ENCODE data around the gene NDFIP1.
"Not testable (repeated sequence)": the region's sequence is repeated elsewhere in the genome, so short reads cannot be mapped to it uniquely, and the experiment has no call there.

NDFIP1 gene

DNA sequence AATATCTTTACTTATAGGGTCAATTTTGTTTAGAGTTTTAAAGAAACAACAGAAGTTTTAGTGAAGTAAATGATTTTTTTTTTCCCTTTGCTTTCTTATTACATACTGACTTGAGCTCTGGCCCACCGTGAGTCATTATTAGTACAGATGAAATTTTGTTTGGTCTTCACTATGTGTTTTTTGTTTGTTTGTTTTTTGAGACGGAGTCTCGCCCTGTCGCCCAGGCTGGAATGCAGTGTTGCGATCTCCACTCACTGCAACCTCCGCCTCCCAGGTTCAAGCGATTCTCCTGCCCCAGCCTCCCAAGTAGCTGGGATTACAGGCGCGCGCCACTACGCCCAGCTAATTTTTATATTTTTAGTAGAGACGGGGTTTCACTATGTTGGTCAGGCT is 45.9 kb downstream of the NDFIP1 start:
- not testable (repeated sequence) for DNase-seq (ENCODE audit: low read depth)

DNA sequence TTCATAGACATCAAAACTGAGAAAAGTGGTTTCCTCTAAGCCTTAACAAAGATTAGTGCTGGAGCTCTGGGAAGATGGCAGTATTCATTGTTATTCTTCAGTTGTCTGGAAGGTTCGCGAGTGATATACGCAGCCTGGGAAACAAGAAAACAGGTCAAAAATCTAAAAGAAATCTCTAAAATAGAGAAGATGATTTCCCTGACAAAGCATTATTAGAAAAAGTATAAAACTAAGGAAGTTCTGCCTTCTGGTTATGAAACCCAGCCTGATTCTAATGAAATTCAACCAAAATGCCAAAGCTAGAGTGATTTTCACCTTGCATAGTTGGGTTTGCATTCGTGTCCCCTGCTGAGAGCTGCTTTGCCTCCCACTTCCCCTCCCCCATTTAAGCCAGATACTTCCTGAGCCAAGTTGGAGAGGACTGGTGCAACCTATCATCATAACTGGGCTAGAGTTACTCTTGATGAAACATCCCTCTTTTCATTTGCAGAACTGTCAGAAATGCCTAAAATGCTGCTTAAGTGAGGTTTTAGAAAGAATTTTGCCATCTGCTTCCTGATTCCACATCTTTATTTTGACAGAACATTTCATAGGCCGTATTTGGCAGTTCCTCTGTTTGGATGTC is 48.4 kb downstream of the NDFIP1 start:
- no peak for DNase-seq (ENCODE audit: low read depth)

DNA sequence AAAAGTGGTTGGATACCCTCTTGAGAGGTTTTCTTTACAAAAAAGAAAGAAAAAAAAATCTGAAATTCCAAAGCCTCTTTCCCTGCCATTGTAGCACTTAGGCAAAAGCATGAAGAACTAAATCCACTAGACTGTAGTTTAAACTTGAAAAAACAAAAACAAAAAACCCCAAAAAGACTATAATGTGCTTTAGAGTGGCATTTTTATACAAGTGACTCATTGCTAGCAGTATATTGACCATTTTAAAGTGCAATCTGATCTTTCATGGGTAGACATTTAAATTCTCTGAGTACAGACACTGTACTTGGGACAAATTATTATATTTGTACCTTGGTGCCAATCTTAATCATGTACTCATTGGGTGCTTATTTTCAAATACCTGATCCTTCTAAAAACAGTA is 50.8 kb downstream of the NDFIP1 start:
- no peak for DNase-seq (ENCODE audit: low read depth)

DNA sequence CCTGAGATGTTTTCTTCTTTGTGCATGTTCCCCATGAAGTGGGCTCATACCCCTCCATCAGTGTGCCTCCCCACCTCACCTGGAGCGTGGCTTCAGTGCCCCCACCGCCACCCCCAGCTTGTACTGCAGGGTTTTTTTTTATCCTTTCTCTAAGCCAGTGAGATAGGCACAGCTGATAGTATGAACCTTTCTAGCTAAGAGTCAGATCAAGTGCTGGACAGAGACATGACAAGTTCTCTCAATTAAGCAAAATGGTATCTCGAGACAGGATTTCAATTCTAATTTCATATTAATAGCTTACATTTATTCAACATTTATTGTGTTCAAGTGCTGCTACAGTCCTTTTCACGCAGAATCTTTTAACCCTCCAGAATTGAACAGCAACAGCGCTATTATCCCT is 55.7 kb downstream of the NDFIP1 start:
- no peak for DNase-seq (ENCODE audit: low read depth)

DNA sequence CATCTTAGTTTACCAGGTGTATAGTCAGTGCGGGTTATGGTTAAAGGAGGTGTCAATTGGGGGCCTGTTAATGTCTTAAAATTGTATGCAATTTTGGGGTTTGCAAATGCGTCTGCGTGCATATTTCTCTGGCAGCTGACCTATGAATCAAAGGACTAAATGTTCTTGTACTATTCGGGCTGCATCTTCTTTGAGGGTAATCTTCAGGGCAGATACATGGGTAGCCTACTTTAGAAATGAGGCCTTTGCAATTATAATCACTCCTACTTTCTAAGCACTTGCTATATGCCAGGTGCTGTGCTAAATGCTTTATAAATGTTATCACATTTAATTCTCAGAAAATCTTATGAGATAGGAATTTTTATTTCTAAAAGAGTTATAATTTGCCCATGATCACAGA is 58.2 kb downstream of the NDFIP1 start:
- DNase-seq (ENCODE audit: low read depth): no peak

DNA sequence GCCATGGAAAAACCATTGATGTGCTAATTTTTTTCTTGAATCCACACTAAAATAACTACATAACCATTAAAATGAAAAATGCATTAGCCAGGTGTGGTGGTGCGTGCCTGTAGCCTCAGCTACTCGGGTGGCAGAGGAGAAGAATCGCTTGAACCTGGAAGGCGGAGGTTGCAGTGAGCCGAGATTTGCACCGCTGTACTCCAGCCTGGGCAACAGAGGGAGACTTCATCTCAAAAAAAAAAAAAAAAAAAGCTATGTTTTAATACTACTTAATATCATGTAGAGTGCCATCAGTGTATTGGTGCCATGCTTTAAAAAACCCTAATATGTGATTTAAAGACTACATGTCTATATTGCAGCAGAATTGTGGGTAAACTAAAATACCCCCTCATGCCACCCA is 58.9 kb downstream of the NDFIP1 start:
- DNase-seq (ENCODE audit: low read depth): no peak

DNA sequence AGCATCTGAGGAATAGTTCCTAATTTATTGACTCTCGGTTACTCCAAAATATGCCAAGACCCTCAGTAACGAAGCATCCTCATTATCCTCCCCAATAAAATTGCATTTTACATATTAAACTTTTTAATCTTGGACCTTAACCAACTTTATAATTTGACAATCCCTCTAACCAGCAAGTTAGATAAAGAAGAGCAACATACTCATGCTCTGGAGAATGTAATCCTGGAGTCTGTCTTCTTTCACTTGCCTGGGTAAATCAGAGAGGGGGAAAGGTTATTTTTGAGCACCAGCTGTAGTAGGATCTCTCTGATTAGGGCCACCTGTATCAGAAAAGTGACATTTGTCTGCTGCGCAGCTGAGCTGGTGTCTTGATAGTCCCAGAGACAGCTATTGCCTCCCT is 59.8 kb downstream of the NDFIP1 start:
- no peak for DNase-seq (ENCODE audit: low read depth)

DNA sequence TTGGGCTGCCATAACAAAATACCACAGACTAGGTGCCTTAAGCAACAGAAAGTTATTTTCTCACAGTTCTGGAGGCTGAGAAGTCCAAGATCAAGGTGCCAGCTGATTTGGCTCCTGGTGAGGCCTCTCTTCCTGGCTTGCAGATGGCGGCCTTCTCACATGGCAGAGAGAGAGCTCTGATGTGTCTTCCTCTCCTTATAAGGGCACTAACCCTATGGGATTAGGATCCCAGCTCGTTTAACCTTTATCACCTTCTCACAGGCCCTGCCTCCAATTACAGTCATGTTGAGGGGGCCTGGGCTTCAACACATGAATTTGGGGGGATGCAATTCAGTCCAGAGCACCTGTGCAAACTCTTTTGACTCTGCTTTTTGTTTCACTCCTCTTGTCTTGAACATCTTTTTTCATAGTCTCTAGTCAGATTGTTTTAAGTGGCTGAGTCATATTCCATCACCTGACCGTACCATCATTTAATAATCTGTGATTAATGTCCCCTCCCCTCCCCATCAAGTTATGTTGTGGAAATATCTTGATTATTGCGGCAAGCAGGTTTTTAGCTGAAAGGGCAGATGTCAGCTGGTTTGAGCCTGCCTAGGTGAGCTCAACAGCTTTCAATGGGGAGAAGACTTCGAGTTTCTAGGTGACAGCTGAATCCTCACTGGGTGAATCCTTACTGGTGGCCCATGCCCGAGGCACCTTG is 61.8 kb downstream of the NDFIP1 start:
- DNase-seq (ENCODE audit: low read depth): no peak

DNA sequence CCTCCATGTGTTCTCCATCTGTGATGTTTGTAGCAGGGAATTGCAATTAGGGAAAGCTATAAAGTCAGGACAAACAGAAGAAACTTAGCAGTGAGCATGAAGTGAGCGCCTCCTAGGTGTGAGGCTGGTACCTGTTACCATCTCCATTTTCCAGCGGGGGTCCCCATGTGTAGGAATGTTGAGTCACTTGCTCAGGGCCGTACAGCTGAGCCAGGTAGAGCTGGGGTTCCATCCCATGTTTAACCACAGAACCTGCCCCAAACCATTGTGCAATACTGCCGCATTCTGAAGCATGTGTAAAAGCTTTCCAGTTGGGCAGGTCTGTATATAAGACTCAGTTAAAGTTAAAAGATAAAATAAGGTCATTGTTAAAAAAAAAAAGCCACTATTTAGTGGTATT is 62.7 kb downstream of the NDFIP1 start:
- DNase-seq (ENCODE audit: low read depth): no peak

DNA sequence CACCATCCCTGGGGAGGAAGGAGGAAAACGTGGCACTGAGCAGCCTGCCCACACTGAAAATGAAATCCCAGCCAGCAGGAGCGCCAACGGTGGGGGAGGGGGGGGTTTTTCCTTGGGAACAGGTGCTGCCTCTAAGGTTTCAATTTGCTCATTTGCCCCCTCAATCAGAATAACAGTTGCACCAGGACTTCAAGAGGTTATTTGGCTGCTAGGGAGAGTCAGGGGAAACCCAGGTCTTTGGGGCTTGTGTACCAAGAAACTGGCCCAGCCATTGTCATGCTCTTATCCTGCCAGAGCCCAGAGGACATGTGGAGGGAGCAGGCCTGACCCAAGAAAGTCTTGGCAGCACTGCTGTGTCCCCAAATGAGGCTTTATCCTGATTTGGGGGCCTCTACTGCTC is 66.5 kb downstream of the NDFIP1 start:
- DNase-seq (ENCODE audit: low read depth): no peak

DNA sequence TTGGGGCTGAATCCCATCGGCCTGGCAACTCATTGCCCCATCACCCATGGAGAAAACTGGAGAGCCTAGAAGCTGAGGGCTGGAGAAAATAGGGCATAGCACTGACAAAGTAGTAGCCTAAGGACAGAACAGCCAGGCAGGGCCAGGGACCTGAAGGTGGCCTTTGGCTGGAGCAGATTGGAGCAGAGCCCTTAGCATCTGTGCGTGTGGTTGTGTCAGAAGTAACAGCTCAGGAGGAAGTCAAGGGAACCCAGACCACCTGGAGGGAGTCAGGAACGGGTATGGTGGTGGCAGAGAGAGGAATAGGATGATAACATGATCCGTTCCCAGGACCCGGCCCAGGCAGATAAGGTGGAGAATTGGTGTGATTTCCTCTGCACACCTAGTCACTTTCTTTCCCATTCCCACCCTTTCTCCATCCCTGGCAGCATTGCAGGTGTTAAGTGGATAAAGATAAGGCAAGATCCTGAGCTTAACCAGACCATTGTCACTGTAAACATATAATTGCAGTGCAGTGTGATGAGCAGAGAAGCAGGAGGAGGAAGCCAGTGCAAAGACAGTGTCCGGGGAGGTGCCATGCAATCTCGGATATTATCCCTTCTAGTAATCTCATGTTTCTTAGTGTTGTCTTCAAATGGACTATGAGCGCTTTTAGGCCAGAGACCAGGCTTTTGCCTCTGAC is 67.0 kb downstream of the NDFIP1 start:
- DNase-seq (ENCODE audit: low read depth): no peak

DNA sequence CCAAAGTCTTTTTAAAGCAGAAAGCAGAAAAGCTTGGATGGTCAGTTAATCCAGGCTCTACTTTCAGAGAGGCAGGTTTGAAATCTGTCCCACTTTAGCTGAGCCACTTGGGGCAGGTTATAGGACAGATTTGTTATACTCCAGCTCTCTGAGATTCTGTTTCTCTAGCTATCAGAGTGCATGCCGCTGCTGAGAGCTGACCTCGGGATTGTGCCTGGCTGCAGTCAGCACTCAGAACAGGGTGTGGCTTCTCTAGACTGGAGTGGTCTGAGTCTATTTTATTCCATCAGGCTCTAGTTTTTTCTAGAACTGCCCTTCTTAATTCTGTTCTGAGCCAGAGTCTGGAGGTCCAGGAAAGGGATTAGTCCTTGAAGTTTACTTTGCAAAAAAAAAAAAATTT is 67.7 kb downstream of the NDFIP1 start:
- DNase-seq (ENCODE audit: low read depth): no peak

DNA sequence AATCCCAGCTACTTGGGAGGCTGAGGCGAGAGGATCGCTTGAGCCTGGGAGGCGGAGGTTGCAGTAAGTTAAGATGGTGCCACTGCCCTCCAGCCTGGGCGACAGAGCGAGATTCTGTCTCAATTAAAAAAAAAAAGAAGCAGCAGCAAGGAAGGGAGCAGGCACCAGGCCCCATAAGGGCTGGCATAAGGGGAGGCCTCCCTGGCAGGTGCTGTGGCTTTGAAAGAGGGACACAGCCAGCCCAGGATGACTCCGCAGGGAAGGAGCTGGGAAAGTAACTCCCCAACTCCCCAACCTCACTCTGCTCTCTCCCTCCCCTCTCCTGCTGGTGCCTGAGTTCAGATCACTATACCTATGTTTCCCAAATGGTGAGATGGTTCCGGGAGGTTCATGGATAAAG is 70.1 kb downstream of the NDFIP1 start:
- DNase-seq (ENCODE audit: low read depth): no peak

DNA sequence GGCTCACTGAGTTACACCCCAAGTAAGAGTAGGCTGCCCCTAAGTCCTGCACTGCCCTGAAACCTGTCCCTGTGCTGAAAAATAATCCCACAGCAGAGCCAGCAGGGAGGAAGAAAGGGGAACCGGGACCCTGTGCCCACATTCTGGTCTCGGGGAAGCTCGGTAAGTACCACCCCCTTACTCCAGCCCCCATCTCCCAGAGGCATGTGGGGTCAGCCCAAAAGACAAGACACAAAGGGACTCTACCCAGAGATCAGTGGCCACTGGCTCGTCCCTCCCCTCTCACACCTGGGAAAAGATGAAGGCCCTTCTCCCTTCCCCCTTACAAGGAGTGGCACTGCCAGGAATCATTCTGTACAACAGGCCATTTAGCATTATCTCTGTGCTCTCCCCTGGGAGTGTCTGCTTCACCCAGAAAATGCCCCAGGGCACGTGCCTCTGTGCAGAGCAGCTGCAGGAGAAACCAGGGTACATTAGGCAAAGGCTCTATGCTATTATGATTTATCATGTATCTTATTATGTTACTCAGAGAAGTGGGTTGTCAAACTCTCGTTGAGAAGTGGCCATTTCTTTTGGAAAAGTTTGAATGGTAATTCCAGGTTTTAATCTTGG is 71.3 kb downstream of the NDFIP1 start:
- no peak for DNase-seq (ENCODE audit: low read depth)

DNA sequence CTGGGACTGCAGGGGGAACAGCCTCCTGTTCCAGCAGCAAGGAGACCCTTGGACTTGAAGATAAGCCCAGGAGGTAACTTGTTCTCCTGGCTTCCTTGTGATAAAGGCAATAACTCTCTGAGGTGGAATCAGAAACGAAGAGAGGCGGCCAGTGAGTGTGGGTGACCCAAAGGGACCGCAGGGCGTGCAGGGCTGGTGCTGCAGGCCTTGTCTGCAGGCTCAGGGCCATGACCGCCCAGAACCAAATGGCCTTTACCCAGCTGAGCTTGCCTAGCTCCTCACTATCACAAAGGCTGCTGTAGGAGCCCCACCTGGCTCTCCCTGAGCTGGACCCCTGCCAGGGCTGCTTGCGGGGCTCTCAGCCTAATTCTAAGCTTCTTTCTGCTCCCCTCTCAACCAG is 72.5 kb downstream of the NDFIP1 start:
- DNase-seq (ENCODE audit: low read depth): no peak

DNA sequence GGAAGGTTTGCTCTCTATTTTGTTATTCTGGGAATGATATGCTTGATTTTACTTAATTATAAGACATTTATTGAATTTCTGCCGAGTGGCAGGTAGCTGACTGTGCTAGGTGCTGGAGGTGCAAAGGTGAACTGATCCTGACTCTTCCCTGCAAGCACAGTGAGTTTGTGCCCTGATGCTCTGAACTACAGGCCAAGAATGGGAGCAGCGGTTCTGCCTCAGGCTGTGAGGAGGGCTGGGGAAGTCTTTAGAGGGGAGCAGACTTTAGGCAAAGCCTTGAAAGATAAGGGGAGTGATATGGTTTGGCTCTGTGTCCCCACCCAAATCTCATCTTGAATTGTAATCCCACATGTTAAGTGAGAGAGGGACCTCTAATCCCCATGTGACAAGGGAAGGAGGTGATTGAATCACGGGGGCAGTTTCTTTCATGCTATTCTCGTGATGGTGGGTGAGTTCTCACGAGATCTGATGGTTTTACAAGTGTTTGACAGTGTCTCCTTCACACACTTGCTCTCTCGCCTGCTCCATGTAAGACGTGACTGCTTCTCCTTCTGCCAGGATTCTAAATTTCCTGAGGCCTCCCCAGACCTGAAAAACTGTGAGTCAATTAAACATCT is 73.1 kb downstream of the NDFIP1 start:
- no peak for DNase-seq (ENCODE audit: low read depth)

DNA sequence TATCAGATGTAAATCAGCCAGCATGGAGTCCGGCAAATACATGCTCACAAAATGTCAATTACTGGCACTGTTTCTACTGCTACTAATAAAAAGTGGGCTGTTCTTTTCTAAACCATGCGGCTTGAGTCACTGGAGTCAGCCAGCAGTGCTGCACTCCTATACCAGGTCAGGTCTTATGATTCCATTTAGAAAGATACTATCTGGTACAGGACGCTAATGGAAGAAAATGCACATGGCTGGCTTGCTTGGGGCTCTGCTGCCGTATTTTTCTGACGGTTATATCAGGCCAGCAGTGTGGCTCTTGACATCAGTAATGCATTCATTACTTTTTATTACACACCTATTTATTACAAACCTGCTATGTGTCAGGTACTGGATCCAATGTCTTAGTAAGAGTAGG is 74.3 kb downstream of the NDFIP1 start:
- DNase-seq (ENCODE audit: low read depth): no peak

DNA sequence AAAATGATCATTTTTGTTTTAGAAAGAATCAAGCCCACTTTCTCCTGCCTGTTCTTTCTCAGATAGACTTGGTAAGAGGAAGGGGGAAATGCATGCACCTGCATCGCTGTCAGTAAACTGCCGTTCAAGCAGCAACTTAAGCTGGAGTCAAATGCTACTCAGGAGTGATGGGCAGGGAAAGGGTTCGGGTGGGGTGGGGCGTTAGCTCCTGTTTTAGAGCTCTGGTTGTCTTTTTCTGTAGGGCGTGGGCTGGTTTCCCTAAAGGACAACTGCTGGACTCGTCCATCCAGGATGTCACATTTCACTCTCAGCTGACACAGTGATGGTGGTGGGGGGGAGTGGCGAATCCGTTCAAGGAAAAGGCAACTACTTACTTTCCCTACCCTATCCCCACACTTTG is 75.0 kb downstream of the NDFIP1 start:
- DNase-seq (ENCODE audit: low read depth): no peak

DNA sequence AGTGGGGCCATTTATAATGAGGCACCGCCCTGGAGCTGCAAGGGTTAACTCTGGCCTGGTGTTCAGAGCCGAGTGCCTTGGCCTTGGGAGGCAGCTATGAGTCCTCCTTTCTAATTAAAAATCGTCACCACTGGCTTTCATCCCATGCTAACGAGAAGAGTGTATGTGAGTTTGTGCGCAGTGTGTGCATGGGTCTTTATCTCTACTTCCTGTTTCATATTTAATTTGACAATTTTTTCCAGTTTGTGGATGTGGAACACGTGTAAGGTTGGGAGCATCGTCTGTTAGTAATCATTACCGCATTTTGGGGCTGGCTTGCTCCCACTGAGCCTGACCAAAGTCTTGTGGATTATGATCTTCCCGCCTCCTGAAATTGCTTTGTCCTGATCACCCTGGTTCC is 76.4 kb downstream of the NDFIP1 start:
- no peak for DNase-seq (ENCODE audit: low read depth)

DNA sequence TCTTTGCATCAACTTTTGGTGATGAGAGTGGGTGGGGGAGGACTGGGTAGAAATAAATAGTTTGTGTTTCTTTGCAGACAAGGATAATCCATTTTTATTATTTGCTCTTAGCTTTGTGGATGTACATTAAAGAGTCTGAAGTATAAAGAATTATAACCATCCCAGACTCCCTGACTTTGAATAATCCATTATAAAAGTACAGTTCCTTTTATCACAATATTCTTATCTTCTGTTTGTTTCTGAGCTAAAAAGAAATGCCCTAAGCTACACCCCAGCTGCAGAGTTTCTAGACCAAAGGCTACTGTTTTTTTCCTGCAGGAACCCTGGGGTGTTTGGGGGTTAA is 77.9 kb downstream of the NDFIP1 start:
- DNase-seq (ENCODE audit: low read depth): no peak

DNA sequence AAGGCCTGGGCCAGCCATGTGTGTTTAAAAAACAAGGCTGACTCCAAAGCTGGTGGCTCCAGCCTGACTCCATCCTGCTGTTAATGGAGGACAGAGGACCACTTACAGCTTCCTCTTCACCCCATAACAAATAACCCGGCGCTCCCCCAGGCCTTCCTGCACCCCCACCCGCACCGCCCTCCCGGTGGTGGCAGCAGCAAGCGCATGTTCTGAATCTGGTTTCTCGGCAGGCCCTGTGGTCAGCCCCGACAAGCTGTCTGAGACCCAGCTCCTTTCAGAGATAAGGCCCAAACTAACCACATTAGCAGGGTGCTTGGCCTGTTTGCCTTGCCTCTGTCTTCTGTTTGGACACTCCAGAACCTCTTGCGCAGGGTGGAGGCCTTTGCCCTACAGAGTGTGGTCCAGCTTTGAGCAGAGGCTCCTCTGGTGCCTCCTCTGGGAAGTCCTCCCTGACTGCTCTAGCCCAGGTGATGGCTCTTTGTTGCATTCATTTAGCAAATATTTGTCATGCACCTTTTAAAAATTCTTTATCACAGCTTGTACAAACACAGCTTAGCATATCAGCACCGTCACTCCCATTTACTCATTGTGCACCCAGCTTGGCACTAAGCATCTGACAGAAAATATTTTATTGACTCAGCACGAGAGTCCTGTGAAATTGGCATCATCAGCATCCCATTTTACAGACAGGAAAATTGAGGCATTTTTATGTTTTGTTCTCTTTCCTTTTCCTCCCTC is 78.4 kb downstream of the NDFIP1 start:
- no peak for DNase-seq (ENCODE audit: low read depth)

DNA sequence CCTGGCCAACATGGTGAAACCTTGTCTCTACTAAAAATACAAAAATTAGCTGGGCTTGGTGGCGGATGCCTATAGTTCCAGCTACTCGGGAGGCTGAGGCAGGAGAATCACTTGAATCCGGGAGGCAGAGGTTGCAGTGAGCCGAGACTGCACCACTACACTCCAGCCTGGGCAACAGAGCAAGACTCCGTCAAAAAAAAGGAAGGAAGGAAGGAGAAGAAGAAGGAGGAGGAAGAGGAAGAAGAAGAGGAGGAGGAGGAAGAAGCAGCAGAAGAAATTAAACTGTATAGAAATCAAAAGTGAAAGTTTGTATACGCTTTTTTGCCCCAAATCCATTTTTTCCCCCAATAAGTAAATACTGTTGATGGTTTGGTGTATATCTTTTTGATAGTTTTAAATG is 80.1 kb downstream of the NDFIP1 start:
- DNase-seq (ENCODE audit: low read depth): not testable (repeated sequence)

All from stimulated activated CD8-positive, alpha-beta memory T cell treated with anti-CD3 and anti-CD28 coated beads, Interleukin-12 subunit alpha, Interleukin-12 subunit beta, amount 100 ng/mL, for 4 hours (primary cell).